Fibroblast of skin of back (primary cell): Measurements from ENCODE around the gene PPARD.

Experiments
- DNase-seq: peaks from one replicate; pipeline ENCODE4 v3.0.0-alpha.2; 2013

Gene PPARD

GRCh38 chr6:35356391-35356790 lies 14.0 kb downstream of the PPARD start:
- no peak for DNase-seq

- DNase-seq: no peak
These were observed 15.3 kb downstream of the PPARD start for GRCh38 chr6:35357677-35358076.

GRCh38 chr6:35358086-35358485 lies 15.7 kb downstream of the PPARD start:
- no peak for DNase-seq

GRCh38 chr6:35359346-35359743 lies 17.0 kb downstream of the PPARD start:
- DNase-seq: no peak

GRCh38 chr6:35359744-35360348 lies 17.5 kb downstream of the PPARD start:
- peak; percentile 72 for DNase-seq

GRCh38 chr6:35360349-35361138 lies 18.2 kb downstream of the PPARD start:
- DNase-seq: no peak

- DNase-seq: no peak
These were observed 19.8 kb downstream of the PPARD start for GRCh38 chr6:35362200-35362599.

GRCh38 chr6:35363293-35363750 lies 21.0 kb downstream of the PPARD start:
- peak; percentile 79 for DNase-seq

GRCh38 chr6:35365594-35366203 lies 23.3 kb downstream of the PPARD start:
- no peak for DNase-seq

- no peak for DNase-seq
These were observed 23.8 kb downstream of the PPARD start for GRCh38 chr6:35366204-35366596.

GRCh38 chr6:35367646-35368037 lies 25.3 kb downstream of the PPARD start:
- no peak for DNase-seq

GRCh38 chr6:35368038-35368887 lies 25.9 kb downstream of the PPARD start:
- peak; percentile 90 for DNase-seq

GRCh38 chr6:35370124-35370741 lies 27.9 kb downstream of the PPARD start:
- peak; percentile 98 for DNase-seq

GRCh38 chr6:35370785-35371493 lies 28.6 kb downstream of the PPARD start:
- DNase-seq: peak; percentile 68

GRCh38 chr6:35371494-35372262 lies 29.3 kb downstream of the PPARD start:
- DNase-seq: no peak

GRCh38 chr6:35372633-35373032 lies 30.3 kb downstream of the PPARD start:
- DNase-seq: no peak

GRCh38 chr6:35376281-35376680 lies 33.9 kb downstream of the PPARD start:
- no peak for DNase-seq

GRCh38 chr6:35377002-35377401 lies 34.6 kb downstream of the PPARD start:
- DNase-seq: no peak

GRCh38 chr6:35378261-35378660 lies 35.9 kb downstream of the PPARD start:
- DNase-seq: no peak

GRCh38 chr6:35381132-35381531 lies 38.8 kb downstream of the PPARD start:
- peak; percentile 37 for DNase-seq

- DNase-seq: no peak
These were observed 39.7 kb downstream of the PPARD start for GRCh38 chr6:35382015-35382414.
